Embryonic facial prominence (tissue), 1 donor: ENCODE results near the gene XRCC5.
"Not testable (repeated sequence)": the region's sequence is repeated elsewhere in the genome, so short reads cannot be mapped to it uniquely, and the experiment has no call there.

Experiments used
- DNase-seq: peaks from one replicate; pipeline ENCODE4 v3.0.0-alpha.2; 2016; ENCODE audit errors: extremely low spot score

The XRCC5 gene

DNA sequence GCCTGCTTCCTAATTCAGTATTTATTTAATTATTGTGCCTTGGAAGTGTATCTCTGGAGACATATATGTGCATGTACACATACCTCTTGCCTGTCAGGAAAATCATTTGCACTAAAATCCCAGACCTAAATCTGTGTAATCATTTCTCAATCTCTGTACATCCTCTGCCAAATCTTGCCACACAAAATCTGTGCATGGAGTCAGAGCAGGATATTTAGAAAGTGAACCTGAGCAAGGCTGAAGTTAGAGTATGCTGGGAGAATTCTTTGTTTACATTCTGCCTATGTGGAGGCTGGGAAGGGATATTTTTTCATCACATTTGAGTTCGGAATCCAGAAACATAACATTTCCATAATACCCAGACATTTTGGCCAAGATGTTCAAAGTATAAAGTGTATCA is 9.3 kb downstream of the XRCC5 start:
- DNase-seq, result no peak

DNA sequence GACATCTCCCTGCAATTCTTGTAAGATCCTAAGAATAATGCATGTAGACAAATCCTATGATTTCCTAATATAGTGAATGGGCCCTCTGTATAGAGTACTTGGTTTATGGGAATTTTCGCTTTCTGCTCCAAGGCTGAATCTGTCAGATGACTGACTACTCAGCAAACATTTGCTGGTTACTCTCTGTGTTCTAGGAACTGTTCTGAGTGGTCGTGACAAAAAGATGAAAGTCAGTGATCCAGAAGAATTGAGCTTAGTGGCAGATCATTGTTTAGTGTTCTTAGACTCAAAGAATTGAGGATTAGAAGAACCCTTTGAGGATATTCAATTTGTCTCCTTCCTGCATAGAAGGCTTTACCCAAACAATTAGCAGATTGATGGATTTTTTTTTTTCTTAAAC is 10.0 kb downstream of the XRCC5 start:
- DNase-seq, result no peak

DNA sequence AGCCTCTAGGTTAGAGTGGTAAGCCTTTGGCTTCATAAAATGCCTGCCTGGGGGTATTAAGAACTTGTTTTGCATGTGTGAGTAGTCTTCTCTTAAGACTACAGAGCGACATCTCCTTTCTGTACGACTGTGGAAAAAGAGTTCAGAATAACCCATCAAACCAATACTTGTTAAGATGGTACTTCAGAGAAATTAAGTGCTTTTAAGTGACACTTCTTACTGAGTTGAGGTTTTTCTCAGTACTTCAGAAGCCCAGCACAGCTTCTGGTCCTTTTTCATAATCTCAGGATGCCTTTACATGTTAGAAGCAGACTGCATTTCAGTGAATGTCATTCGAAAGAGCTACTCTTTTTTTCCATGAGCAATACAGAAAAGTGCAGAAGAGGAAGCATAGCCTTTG is 10.8 kb downstream of the XRCC5 start:
- DNase-seq, result no peak

DNA sequence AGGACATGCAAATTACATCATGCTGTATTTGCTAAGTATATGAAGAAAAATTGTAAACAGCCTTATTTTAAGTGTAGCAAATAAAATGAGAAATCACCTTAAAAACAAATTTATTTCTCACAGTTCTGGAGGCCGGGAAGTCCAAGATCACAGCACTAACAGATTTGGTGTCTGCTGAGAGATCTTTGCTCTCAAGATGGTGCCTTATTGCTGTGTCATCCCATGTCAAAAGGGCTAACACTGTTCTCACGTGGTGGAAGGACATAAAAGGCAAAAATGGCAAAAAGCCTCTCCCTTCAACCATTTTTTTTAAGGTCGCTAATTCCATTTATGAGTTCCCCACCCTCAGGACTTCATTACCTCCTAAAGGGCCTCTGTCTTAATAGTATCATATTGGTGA is 12.1 kb downstream of the XRCC5 start:
- DNase-seq, result no peak

GRCh38 chr2:216126943-216127342 is 17.8 kb downstream of the XRCC5 start:
- no peak for DNase-seq

DNA sequence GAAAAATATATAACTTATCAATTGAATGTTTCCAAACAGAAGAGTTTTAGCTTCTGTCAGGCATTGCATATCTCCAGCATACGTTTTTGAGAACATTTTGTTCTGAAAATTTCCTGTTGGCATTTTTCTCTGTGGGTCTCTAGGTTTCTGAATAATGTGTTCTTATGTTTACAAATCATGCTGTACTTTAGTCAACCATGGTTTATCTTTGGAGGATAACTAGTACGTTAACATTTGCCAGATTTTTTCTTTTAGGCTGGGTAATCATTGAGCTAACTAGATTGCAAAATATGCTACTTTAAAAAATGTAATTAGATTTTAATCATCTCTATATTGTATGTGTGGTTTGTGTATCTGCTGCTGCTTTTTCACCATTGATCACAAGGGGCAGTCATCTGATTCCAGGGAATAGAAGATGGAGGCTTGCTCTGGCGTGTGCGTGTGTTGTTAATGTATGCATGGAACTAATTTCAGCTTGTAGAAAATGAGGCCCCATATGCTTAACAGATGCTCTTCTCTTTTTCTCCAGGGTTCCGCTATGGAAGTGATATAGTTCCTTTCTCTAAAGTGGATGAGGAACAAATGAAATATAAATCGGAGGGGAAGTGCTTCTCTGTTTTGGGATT is 21.3 kb downstream of the XRCC5 start:
- no peak for DNase-seq

- DNase-seq, result no peak
These were observed 22.2 kb downstream of the XRCC5 start for GRCh38 chr2:216131175-216131926.

DNA sequence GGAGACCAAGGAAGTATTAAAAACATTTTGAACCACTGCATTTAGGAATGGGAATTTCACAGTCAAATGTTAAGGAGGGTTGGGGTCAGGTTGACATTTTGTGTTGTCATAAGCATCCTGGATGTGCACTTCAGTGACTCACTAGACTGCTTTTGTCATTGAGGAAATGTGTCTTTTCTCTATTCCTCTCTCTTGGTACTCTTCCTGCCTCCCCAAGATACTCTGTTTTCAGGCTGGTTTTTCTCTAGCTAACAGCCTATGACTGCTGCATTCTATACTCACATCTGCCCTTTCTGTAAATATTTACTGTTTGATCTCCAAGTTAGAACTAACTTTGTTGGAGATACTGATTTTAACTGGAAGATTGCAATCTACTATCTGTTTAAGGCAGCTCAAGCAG is 23.4 kb downstream of the XRCC5 start:
- DNase-seq, result no peak

DNA sequence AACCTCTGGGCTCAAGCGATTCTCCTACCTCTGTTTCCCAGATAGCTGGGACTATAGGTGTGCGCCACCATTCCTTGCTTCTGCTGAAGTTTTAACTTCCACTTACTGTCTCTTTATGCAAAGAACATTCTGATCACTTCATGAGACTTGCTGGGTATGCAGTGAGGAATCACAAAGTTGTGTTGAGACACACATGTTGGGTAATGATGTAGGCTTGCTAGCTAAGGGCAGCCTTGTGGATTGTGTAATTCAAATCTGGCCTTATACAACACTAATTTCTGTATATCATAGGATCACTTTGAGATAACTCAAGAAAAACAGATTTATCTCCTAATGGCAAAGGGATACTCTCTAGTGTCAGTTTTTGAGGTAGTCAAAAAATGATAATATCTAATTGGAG is 24.2 kb downstream of the XRCC5 start:
- DNase-seq, result no peak

- no peak for DNase-seq
These were observed 25.9 kb downstream of the XRCC5 start for GRCh38 chr2:216134958-216135541.

DNA sequence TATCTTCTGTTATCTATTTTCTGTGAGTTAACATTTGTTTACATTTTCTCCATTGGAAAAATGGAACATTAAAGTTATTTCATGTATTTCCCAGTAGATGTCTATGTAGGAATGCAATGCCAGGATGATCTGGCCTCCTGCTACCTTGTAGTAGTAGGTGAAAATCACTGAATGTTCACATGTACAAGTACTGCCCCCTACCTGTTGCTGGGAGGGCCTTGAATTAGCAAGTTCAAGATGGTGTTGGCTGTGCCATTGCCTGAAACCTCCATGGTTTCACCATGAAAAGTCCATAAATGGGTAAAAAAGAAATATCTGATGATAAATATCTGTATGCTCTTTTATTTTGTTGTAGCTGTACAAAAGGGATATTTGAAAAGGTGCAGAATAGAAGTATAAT is 30.7 kb downstream of the XRCC5 start:
- no peak for DNase-seq

GRCh38 chr2:216141516-216141915 is 32.4 kb downstream of the XRCC5 start:
- DNase-seq, result not testable (repeated sequence)

DNA sequence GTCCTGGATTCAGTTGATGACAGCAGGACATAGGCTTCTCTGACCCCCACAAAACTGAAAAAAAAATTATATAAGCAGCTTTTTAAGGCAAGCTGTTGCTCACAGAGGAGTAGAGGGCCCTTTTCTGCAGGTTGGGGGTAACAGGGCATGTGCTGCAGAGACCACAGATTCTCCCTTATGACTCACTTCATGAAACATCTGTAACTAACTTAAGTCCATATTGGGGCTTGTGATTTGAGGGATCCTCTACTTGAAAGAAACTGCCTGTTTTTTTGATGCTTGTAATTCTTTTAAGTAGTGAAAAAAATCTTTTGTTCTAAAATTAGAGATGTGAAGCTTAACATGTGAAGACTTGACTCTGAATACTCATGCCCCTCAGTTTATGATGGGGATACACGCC is 33.4 kb downstream of the XRCC5 start:
- no peak for DNase-seq

- no peak for DNase-seq
These were observed 35.2 kb downstream of the XRCC5 start for GRCh38 chr2:216144372-216144771.

DNA sequence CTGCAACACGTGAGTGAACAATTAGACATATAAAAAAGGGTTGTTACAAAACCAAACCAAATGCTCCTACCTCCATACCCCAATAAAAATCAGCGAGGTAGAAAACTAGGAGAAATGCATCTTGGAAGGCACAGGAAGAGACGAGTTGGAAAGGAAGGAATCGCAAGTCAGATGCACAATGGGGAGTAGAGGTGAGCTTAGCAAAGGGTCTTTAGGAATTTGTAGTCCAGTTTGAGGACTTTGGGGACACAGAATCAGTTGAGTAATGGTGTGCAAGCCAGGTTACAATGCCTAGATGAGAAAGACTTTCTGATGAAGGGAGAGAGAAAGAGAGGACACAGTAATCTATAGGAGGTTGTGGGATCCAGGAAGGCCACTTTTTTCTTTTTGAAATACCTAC is 35.7 kb downstream of the XRCC5 start:
- DNase-seq, result no peak

GRCh38 chr2:216146573-216146972 is 37.4 kb downstream of the XRCC5 start:
- DNase-seq, result no peak

GRCh38 chr2:216147172-216148131 is 38.3 kb downstream of the XRCC5 start:
- DNase-seq, result no peak

GRCh38 chr2:216148983-216149382 is 39.8 kb downstream of the XRCC5 start:
- DNase-seq, result no peak

DNA sequence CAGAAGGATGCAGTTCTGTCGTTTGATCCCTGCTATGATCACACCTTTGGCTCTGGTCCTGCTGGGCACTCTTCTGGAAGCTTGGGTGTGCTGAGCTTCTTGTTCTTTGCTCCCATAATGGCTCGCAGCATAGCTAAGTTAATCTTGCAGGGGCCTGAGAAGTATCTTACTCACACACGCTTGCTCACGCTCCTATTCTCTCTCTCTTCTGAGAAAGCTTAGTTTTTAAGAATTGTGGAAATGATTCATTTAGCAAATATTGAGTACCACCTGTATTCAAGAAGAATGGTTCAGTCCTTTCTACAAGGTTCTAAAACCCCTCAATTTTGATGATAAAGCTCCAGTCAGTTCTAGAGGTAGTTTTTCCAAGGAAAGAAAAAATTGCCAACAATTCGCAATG is 40.6 kb downstream of the XRCC5 start:
- no peak for DNase-seq

DNA sequence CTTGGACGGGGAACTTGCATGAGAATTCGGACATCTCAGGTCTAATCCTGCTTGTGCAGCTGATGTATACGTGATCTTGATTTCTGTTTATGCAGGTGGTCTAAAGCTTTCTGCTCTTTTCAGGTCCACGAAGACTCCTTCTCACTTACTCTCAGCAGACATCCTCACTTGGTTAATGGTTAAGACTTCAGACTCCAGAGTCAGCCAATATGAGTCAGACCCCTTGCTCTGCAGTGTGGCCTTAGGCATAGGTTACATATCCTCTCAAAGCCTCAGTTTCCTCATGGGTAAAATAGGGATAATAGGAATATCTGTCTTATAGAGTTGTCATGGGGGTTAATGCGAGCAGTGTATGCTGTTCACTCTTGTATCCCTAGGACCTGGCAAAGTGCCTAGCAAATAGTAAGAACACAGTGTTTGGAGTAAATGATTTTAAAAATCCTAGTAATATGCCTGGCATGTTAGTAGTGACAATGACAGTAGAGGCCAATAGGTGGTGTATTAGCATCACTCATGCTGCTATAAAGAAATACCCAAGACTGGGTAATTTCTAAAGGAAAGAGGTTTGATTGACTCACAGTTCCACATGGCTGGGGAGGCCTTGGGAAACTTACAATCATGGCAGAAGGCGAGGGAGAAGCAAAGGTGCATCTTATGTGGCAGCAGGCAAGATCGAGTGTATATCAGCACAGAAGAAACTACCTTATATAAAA is 42.3 kb downstream of the XRCC5 start:
- DNase-seq, result no peak

DNA sequence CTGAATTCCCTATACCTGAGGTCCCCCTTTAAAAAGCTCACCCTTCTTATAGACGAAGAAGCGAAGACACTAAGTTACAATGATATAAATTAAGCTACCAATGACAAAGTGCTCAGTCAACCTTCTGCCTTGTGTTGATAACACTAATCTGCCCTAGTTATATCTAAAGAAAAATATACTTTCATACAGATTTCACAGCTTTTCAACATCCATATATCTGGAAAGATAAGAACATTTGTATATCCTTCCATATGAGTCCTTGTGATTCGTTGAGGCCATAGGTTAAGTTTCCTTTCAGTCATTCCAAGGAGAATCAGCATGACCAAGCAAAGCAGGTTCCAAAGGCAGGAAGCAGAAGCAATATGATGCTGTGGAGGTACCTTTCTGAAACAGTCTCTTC is 46.8 kb downstream of the XRCC5 start:
- no peak for DNase-seq

DNA sequence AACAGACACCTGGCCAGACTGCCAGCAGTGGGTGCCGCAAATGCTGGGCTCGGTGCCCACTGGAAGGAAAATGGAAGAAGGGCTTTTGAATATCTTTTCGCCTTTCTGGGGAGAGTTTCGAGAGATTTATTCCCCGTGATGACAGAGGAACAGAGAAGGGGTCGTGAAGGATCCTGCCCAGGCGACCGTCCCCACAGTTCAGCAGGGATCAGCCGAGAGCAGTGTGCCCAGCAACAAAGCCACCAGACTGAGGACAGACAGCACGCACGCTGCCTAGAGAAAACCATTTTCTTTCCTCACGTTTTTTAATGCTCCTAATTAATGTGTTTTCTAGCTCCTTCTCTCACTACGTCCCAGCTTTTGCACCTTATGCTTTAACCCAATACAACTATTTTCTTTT is 47.7 kb downstream of the XRCC5 start:
- DNase-seq, result no peak
